Tibial artery (tissue), 4 donors: ENCODE measurements around the gene OR2H2.

Source experiments
- DNase-seq, 2 donors: peaks; one replicate each; pipeline ENCODE4 v3.0.0-alpha.2; 2019
- H3K27ac ChIP-seq, 2 donors: fragments of 200-600 bp; sonication (generic) in 1 of 2; 1 replicate in 1 of 2; 2 replicates in 1 of 2; pipeline ENCODE4 v1.5.1; 2018 to 2019; ENCODE audit warnings: mild to moderate bottlenecking in 1 of 2
- H3K27me3 ChIP-seq, 2 donors: fragments of 200-600 bp; sonication (generic) in 1 of 2; one replicate each; pipeline versions ENCODE4 v1.5.1 to v1.6.0; 2016 to 2019
- H3K36me3 ChIP-seq, 3 donors: fragments of 200-600 bp; sonication (generic) in 2 of 3; one replicate each; pipeline ENCODE4 v1.5.1; 2016 to 2019; ENCODE audit warnings: mild to moderate bottlenecking in 2 of 3
- H3K4me1 ChIP-seq, 4 donors: fragments of 200-600 bp; sonication (generic) in 2 of 4; 1 replicate in 3 of 4; 2 replicates in 1 of 4; pipeline ENCODE4 v1.5.1; 2016 to 2019
- H3K4me3 ChIP-seq, 2 donors: fragments of 200-600 bp; sonication (generic) in 1 of 2; 1 replicate in 1 of 2; 2 replicates in 1 of 2; pipeline ENCODE4 v1.5.1; 2018 to 2019; ENCODE audit warnings: mild to moderate bottlenecking in 2 of 2
- H3K9me3 ChIP-seq, 3 donors: fragments of 200-600 bp; sonication (generic) in 1 of 3; one replicate each; pipeline ENCODE4 v1.5.1; 2016 to 2019
- CTCF ChIP-seq, 2 experiments: fragments of 200-600 bp in 1 of 2; fragments of 450-650 bp in 1 of 2; IDR thresholded peaks; one replicate each; pipeline ENCODE4 v1.5.1; 2017 to 2019; ENCODE audit warnings: antibody characterized with exemption in 2 of 2, mild to moderate bottlenecking in 1 of 2, moderate library complexity in 1 of 2
- intact Hi-C: fragments of 100-400 bp; cut with DNase I; formaldehyde crosslinking; loops from one replicate; pipeline ENCODE4 v1.15.0; 2023; ENCODE audit warnings: low total_unique reads

The OR2H2 gene

GRCh38 chr6:29593199-29593855 lies 8.4 kb downstream of the OR2H2 start:
- TF ChIP-seq CTCF (IDR thresholded peaks at IDR 0.05): no peak
- no peak for DNase-seq
- Histone ChIP-seq H3K9me3 (no peaks in the 10 kb centered on the region), H3K27me3 (peaks cover 0 to 22% of the 10 kb centered on the region in 2 donors), H3K36me3 (no peaks in the 10 kb centered on the region), H3K27ac (no peak overlapping the region), H3K4me3 (no peak overlapping the region), H3K4me1 (no peaks in the 10 kb centered on the region)
- intact Hi-C loops: no loop called here

DNA sequence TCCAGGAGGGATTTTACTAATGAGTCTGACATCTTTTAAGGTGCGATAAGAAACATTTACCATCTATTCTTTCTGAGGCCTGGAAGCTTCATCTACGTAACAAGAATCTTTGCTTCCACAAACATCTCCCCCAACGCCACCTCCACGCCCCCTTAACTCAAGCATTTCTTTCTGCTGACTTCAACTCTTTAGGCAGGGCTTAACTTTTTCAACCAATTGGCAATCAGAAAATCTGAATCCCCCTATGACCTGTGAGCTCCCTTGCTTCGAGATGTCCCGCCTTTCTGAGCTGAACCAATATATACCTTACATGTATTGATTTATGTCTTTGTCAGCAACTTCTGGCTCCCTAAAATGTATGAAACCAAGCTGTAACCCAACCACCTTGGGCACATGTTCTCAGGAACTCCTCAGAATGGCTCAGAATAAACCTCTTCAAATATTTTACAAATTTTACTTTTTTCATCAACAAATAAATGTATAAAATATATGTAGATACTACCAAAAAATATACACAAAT lies 11.5 kb downstream of the OR2H2 start:
- Histone ChIP-seq H3K36me3 (peaks cover 0 to 7% (median 0%) of the 10 kb centered on the region in 3 donors), H3K27me3 (peaks cover 0 to 12% of the 10 kb centered on the region in 2 donors), H3K27ac (no peak overlapping the region), H3K4me3 (no peak overlapping the region), H3K9me3 (no peaks in the 10 kb centered on the region), H3K4me1 (no peaks in the 10 kb centered on the region)
- no peak for DNase-seq
- intact Hi-C loops: no loop called here
- TF ChIP-seq CTCF (IDR thresholded peaks at IDR 0.05): no peak

- no peak overlapping the region for H3K4me3 ChIP-seq
- no peak overlapping the region for H3K27ac ChIP-seq
- no peaks in the 10 kb centered on the region for H3K9me3 ChIP-seq
- DNase-seq: no peak
- TF ChIP-seq CTCF (IDR thresholded peaks at IDR 0.05): no peak
- intact Hi-C loops: no loop called here
- H3K36me3 ChIP-seq: peaks cover 0 to 14% (median 0%) of the 10 kb centered on the region in 3 donors
- H3K27me3 ChIP-seq: peaks cover 0 to 12% of the 10 kb centered on the region in 2 donors
- no peaks in the 10 kb centered on the region for H3K4me1 ChIP-seq
These were observed 12.3 kb downstream of the OR2H2 start for GRCh38 chr6:29597184-29597583.

DNA sequence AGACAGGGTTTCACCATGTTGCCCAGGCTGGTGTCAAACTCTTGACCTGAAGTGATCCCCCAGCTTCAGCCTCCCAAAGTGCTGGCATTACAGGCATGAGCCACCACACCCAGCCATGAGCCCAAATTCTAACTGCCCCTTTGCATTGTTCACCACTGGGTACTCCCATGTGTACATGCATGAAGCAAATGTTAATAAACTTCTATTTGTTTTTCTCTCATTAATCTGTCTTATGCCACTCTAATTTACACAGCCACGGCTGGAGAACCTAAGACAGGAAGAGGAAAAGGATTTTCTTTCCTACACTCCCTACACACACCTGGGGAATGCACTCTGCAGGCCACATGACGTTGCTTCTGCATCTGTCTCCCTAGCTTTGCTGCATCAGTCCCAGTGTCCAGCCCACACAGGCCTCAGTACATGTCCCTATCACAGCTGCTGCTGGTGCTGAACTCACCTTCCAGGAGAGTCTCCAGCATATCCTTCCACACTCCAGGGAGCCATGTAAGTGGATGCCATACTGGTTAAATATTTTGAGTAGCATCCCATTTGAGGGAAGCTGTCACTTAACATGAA lies 13.3 kb downstream of the OR2H2 start:
- Histone ChIP-seq H3K4me1 (no peaks in the 10 kb centered on the region), H3K27me3 (peaks cover 0 to 7% of the 10 kb centered on the region in 2 donors), H3K9me3 (no peaks in the 10 kb centered on the region), H3K27ac (no peak overlapping the region), H3K4me3 (no peak overlapping the region), H3K36me3 (peaks cover 7 to 25% (median 8%) of the 10 kb centered on the region in 3 donors)
- no peak for DNase-seq
- TF ChIP-seq CTCF (IDR thresholded peaks at IDR 0.05): no peak
- intact Hi-C loops: no loop called here

DNA sequence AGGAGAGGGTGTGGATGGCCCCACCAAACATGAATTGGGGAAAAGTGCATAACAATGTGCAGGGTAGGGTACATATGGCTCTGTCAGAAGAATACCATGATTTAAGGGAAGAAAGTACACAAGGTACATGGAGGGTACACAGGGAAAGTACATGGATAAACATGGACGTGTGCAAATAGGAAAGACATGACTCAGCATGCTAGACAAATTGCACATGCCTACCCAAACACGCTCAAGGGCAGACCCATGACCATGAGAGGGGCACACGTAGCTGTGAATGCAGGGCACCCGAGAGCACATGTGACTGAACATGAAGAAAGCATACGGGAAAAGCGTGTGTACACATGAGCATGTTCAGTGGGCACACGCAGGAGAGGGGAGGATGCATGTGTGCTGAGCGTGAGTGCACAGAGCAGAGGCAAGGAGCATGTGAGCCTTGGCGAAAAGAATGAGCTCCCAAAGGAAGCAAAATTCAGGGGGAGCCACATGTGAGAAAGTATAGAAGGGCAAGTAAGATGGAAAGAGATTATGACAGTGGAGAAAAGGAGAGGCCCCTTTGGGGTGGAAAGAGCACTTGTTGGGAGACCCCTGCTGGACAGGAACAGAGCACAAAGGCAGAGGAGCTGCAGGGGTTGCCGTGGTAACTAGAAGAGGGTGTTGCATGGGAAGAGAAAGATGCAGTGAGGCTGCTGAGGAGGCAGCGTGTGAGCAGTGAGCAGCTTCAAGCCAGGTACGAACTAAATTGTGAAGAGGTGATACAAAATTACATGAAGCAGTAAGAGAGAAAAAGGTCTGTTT lies 17.8 kb downstream of the OR2H2 start:
- Histone ChIP-seq H3K36me3 (peaks cover 46 to 70% (median 52%) of the 10 kb centered on the region in 3 donors), H3K4me3 (no peak overlapping the region), H3K9me3 (no peaks in the 10 kb centered on the region), H3K27me3 (no peaks in the 10 kb centered on the region), H3K4me1 (no peaks in the 10 kb centered on the region), H3K27ac (no peak overlapping the region)
- intact Hi-C loops: no loop called here
- DNase-seq: no peak
- TF ChIP-seq CTCF (IDR thresholded peaks at IDR 0.05): no peak
